Measurements from ENCODE around the gene MACROD2.

GRCh38 chr20:14378326-14378725 is 383.0 kb downstream of the MACROD2 start:
- TF ChIP-seq CTCF (IDR thresholded peaks at IDR 0.05) (no peak), POLR2A (IDR thresholded peaks at IDR 0.05) (no peak)

Measured in body of pancreas (tissue), 4 donors.